Measurements from ENCODE around the gene PPT2.
"Not testable (repeated sequence)": the region's sequence is repeated elsewhere in the genome, so short reads cannot be mapped to it uniquely, and the experiment has no call there.

PPT2 gene

GRCh38 chr6:32185681-32186131 is 31.8 kb downstream of the PPT2 start:
- H3K27ac Mint-ChIP-seq: peak overlapping the region; percentile 92
- ATAC-seq: peak; percentile 53
- peaks cover 53% of the 10 kb centered on the region for H3K4me1 Mint-ChIP-seq
- H3K4me3 Mint-ChIP-seq: peak overlapping the region; percentile 10
- H3K9me3 Mint-ChIP-seq, H3K27me3 Mint-ChIP-seq: not testable (repeated sequence)
- peaks cover 47% of the 10 kb centered on the region for H3K36me3 Mint-ChIP-seq

GRCh38 chr6:32186151-32186840 is 32.4 kb downstream of the PPT2 start:
- H3K9me3 Mint-ChIP-seq, ATAC-seq, H3K27me3 Mint-ChIP-seq: not testable (repeated sequence)
- peak overlapping the region; percentile 10 for H3K4me3 Mint-ChIP-seq
- peak overlapping the region; percentile 92 for H3K27ac Mint-ChIP-seq
- peaks cover 53% of the 10 kb centered on the region for H3K4me1 Mint-ChIP-seq
- peaks cover 49% of the 10 kb centered on the region for H3K36me3 Mint-ChIP-seq

- no peaks in the 10 kb centered on the region for H3K27me3 Mint-ChIP-seq
- peaks cover 55% of the 10 kb centered on the region for H3K4me1 Mint-ChIP-seq
- H3K4me3 Mint-ChIP-seq: peak overlapping the region; percentile 11
- peaks cover 53% of the 10 kb centered on the region for H3K36me3 Mint-ChIP-seq
- H3K27ac Mint-ChIP-seq: peak overlapping the region; percentile 92
- no peaks in the 10 kb centered on the region for H3K9me3 Mint-ChIP-seq
- no peak for ATAC-seq
Measured at GRCh38 chr6:32187009-32187709, 33.2 kb downstream of the PPT2 start.

- H3K36me3 Mint-ChIP-seq: peaks cover 48% of the 10 kb centered on the region
- H3K9me3 Mint-ChIP-seq, ATAC-seq, H3K27me3 Mint-ChIP-seq: not testable (repeated sequence)
- H3K4me1 Mint-ChIP-seq: peaks cover 53% of the 10 kb centered on the region
- peak overlapping the region; percentile 92 for H3K27ac Mint-ChIP-seq
- H3K4me3 Mint-ChIP-seq: peak overlapping the region; percentile 11
Measured at GRCh38 chr6:32187725-32188380, 33.9 kb downstream of the PPT2 start.

GRCh38 chr6:32188381-32189068 is 34.6 kb downstream of the PPT2 start:
- Mint-ChIP-seq H3K36me3 (peaks cover 47% of the 10 kb centered on the region), H3K9me3 (no peaks in the 10 kb centered on the region), H3K4me1 (peaks cover 59% of the 10 kb centered on the region), H3K4me3 (peak overlapping the region; percentile 85), H3K27ac (peak overlapping the region; percentile 92), H3K27me3 (no peaks in the 10 kb centered on the region)
- no peak for ATAC-seq

- Mint-ChIP-seq H3K36me3 (peaks cover 47% of the 10 kb centered on the region), H3K27ac (peak overlapping the region; percentile 92), H3K9me3 (no peaks in the 10 kb centered on the region), H3K4me3 (peak overlapping the region; percentile 85), H3K4me1 (peaks cover 65% of the 10 kb centered on the region), H3K27me3 (no peaks in the 10 kb centered on the region)
- no peak for ATAC-seq
Measured at GRCh38 chr6:32189069-32189741, 35.3 kb downstream of the PPT2 start.

GRCh38 chr6:32189742-32190053 is 35.8 kb downstream of the PPT2 start:
- H3K4me3 Mint-ChIP-seq: peak overlapping the region; percentile 85
- no peaks in the 10 kb centered on the region for H3K27me3 Mint-ChIP-seq
- H3K4me1 Mint-ChIP-seq: peaks cover 69% of the 10 kb centered on the region
- peak; percentile 49 for ATAC-seq
- H3K9me3 Mint-ChIP-seq: no peaks in the 10 kb centered on the region
- peak overlapping the region; percentile 92 for H3K27ac Mint-ChIP-seq
- peaks cover 47% of the 10 kb centered on the region for H3K36me3 Mint-ChIP-seq

GRCh38 chr6:32190054-32190851 is 36.3 kb downstream of the PPT2 start, which contains the start of gene PBX2:
TSS of gene PBX2 (minus strand) at chr6:32190202. CDS start at chr6:32189915, 287 bp downstream.
- H3K9me3 Mint-ChIP-seq: no peaks in the 10 kb centered on the region
- peaks cover 75% of the 10 kb centered on the region for H3K4me1 Mint-ChIP-seq
- no peaks in the 10 kb centered on the region for H3K27me3 Mint-ChIP-seq
- peak within 1 kb of the TSS; percentile 92 for H3K27ac Mint-ChIP-seq
- peaks cover 47% of the 10 kb centered on the region for H3K36me3 Mint-ChIP-seq
- H3K4me3 Mint-ChIP-seq: peak within 1 kb of the TSS; percentile 85
- peak; percentile 87 for ATAC-seq

- Mint-ChIP-seq H3K27ac (peak overlapping the region; percentile 92), H3K4me3 (peak overlapping the region; percentile 85), H3K36me3 (peaks cover 40% of the 10 kb centered on the region), H3K4me1 (peaks cover 69% of the 10 kb centered on the region), H3K9me3 (no peaks in the 10 kb centered on the region), H3K27me3 (no peaks in the 10 kb centered on the region)
- ATAC-seq: no peak
Measured at GRCh38 chr6:32190911-32191677, 37.2 kb downstream of the PPT2 start.

GRCh38 chr6:32191696-32192607 is 38.0 kb downstream of the PPT2 start:
- H3K9me3 Mint-ChIP-seq: no peaks in the 10 kb centered on the region
- H3K4me3 Mint-ChIP-seq: peak overlapping the region; percentile 85
- peaks cover 32% of the 10 kb centered on the region for H3K36me3 Mint-ChIP-seq
- no peaks in the 10 kb centered on the region for H3K27me3 Mint-ChIP-seq
- no peak for ATAC-seq
- H3K27ac Mint-ChIP-seq: peak overlapping the region; percentile 92
- H3K4me1 Mint-ChIP-seq: peaks cover 66% of the 10 kb centered on the region

- Mint-ChIP-seq H3K36me3 (peaks cover 25% of the 10 kb centered on the region), H3K27ac (peak within 1 kb of the TSS; percentile 92)
- ATAC-seq: no peak
Measured at GRCh38 chr6:32192608-32193039, 38.7 kb downstream of the PPT2 start, which contains the start of gene GPSM3. TSS of gene GPSM3 (minus strand) at chr6:32192643. CDS start at chr6:32192513, 130 bp downstream.

GRCh38 chr6:32193096-32193495 is 39.2 kb downstream of the PPT2 start:
- ATAC-seq, H3K9me3 Mint-ChIP-seq, H3K27me3 Mint-ChIP-seq: not testable (repeated sequence)
- peaks cover 61% of the 10 kb centered on the region for H3K4me1 Mint-ChIP-seq
- H3K27ac Mint-ChIP-seq: peak overlapping the region; percentile 92
- peaks cover 22% of the 10 kb centered on the region for H3K36me3 Mint-ChIP-seq
- peak overlapping the region; percentile 85 for H3K4me3 Mint-ChIP-seq

More at GRCh38 chr6:32192608-32193039, 38.7 kb downstream of the PPT2 start, which contains the start of gene GPSM3:
- Mint-ChIP-seq H3K4me1 (peaks cover 65% of the 10 kb centered on the region), H3K9me3 (no peaks in the 10 kb centered on the region), H3K27me3 (no peaks in the 10 kb centered on the region), H3K4me3 (peak within 1 kb of the TSS; percentile 85)
